Fibroblast of the conjunctiva (primary cell): Measurements from ENCODE around the gene IFNAR1.

Source experiments
- DNase-seq: peaks from one replicate; pipeline ENCODE4 v3.0.0-alpha.2; 2010; ENCODE audit warnings: low read depth

The IFNAR1 gene

DNA sequence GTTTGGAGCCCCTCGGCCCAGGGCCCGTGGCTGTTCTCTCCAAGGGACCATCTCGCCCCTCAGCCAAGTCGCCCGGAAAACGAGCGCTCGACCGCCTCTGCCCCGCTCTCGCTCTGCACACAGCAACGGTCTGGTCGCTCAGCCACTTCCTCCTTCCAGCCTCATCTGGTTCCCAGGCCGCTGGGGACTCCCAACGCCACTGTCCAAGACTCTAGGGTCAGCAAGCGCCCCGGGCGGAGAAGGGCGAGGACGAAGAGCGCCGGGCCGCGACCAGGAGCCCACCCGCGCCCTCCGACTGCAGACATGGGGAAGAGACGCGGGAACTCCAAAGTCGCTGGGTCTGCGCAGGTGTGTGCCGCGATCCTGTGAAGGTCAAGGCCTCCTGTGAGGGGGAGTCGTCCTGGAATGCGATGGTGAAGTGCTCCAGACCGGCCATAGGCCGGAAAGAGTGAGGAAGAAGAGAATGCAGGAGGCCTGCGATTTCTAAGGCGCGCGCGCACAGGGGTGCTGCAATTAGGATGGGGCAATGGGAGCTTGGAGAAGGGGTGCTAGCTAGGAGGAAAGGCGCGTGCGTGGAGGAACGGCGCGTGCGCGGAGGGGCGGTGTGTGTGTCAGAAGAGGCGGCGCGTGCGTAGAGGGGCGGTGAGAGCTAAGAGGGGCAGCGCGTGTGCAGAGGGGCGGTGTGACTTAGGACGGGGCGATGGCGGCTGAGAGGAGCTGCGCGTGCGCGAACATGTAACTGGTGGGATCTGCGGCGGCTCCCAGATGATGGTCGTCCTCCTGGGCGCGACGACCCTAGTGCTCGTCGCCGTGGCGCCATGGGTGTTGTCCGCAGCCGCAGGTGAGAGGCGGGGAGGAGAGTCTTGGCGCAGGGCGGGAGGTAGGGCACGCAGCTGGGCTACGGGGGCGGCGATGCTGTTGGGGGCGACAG, at the start of gene IFNAR1:
Gene IFNAR1, plus strand, starts transcription at position 680 of the 931 bp plus-strand sequence. Its CDS starts 86 bp downstream, at position 766.
- DNase-seq: peak; percentile 98

GRCh38 chr21:33278721-33279120, 46.0 kb upstream of the IFNAR1 start:
- peak; percentile 27 for DNase-seq

DNA sequence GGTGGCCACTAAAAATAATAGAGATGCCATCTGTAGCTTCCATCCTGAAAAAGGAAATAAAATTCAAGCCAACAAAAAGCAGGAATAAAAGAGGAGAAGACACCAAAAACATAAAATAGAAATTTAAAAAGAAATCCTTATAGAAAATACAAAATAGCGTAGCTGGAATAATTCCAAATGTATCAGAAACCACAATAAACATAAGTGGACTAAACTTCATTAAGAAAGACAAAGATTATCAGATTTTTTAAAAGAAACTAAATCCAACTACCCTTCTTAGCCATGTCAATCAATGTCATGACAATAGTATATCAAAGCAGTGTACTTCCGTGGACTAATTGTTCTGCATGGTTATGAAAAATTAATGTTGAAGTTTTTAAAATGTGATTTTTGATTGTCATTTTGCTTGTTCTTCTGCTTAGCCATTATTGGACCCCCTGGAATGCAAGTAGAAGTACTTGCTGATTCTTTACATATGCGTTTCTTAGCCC, 45.4 kb upstream of the IFNAR1 start:
- DNase-seq: no peak

GRCh38 chr21:33281096-33281652, 43.6 kb upstream of the IFNAR1 start:
- DNase-seq: no peak

GRCh38 chr21:33283203-33283602, 41.6 kb upstream of the IFNAR1 start:
- DNase-seq: no peak

DNA sequence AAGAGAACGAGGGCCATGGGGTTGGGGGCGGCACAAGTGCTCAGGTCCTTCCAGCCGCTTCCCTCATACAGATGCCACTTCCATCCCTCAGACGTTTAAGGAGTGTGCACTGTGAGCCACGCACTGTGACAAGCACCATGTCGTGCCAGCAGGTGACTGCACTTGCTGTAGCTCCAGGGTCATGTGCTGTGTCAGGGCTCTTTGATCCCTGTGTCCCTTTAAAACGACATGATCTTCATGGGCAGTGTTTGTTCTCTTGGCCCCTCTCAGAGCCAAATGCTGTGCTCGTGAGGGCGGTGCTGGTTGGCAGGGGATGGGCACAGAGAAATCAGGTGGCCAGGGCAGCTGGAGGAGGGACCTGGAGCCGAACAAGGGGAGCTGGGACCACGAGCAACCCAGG, 38.7 kb upstream of the IFNAR1 start:
- DNase-seq: no peak

GRCh38 chr21:33286600-33287456, 37.9 kb upstream of the IFNAR1 start:
- DNase-seq: peak; percentile 82

DNA sequence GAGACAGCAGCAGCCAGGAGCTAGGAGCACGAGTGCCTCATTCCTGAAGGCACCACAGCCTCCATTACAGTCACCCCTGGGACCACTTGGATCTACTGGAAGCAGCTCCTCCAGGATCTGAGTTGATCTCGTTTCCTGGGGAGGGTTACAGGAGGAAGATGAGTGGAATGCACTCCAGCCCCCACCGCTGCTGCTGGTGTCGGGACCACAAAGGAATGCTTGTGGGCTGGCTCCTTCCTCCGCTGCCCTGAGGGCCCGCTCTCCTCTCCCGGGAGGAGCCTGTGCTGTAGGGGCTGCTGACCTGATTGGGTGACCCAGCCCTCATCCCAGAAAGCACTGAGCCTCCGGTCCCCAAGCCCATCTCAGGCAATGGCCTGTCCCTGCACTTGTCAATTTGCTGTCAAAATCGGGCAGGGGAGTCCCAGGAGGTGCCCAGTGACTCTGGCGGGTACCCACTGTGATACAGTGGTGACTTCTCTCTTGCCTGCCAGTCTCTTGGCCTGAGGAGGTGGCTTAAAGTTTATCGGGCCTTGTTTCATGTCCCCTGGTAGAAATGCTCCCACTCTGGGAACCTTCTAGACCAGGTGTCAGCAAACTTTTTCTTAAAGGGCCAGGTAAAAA, 35.5 kb upstream of the IFNAR1 start:
- DNase-seq: no peak

DNA sequence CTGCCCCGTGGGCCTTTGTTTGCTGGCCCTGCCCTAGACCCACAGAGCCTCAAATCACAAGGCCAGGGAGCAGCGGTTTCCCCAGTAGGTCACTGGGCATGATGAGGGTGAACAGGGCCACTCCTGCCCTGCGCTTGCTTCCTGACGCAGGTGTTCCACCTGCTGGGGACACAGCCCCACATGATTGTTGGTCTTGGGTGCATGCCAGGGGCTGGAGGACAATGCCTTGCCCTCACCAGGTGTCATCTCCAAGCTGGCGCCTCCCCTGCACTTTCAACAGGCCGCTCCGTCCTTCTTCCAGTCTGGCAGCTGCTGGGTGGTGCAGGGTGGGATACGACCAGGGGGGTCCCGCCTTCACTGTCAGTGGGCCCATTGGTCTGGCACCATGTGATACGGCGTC, 34.3 kb upstream of the IFNAR1 start:
- no peak for DNase-seq

DNA sequence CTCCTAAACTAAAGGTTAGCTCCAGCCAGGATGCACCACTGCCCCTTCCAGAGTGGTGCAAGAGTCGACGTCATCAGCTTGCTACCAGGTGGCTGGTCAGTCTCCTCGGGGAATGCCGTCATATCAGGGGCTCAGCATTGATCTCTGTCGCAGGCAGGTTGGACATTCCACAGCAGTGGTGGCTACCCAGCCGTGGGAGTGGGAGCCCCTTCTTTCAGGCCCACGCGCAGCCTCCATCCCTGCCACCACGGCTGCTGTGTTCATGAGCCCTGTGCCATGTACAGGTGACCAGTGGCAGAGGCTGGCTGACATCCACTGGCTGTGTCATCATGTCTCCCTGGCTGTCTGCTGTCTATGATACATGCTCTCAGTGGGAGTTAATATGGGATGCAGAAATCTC, 33.1 kb upstream of the IFNAR1 start:
- DNase-seq: no peak

DNA sequence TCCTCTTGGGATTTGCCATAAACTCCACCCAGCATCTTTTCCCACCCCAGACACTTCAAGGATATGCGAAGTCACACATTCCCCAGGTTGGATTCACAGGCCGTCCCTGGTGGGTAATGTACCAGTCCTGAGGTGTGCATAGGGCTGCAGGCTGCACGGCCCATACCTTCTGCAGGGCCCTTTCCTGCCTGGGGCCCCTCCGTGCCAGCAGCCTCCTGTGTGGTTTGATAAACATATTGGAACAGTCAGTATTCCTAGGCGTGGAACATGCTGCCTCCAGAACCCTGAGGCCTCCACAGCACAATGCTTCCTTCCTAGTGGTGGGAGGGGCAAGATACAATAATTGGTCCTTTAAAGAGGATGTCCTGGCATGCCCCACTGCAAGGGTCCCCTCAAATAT, 32.0 kb upstream of the IFNAR1 start:
- no peak for DNase-seq

DNA sequence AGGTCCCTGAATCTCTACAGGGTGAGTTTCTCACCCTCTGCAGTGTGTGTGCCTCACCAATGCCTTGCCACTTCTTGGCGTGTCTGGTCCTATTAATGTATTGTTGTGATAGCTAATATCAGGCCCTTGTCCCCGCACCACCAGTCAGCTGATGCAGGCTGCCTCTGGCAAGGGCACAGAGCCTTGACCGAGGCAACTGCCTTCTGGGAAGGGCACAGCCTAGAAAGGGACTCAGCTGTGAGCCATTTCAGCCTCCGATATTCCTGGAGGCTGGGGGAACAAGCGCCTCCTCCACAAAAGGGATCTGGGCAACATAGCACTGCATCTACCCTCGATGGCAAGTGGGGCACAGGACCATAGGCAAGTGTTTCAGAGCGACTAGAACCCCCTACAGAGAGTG, 31.6 kb upstream of the IFNAR1 start:
- DNase-seq: no peak

DNA sequence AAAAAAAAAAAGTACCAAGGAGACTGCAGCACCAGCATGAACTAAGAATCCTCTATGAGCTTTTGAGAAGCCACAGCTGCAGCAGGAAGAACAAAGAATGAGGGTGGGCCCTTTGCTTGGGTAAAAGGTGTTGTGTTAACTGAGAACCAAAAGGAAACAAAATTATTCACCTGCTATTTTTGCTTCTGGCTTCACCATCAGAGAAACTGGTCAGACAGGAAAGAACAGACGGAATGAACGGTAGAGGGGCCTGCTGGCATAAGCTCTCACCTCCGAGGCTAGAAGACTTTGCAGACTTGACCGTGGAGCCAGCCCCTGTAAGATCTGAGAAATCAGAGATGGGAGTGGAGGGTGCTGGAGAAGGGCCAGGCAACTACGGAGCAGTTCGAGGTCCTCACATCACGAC, 31.0 kb upstream of the IFNAR1 start:
- DNase-seq: no peak

DNA sequence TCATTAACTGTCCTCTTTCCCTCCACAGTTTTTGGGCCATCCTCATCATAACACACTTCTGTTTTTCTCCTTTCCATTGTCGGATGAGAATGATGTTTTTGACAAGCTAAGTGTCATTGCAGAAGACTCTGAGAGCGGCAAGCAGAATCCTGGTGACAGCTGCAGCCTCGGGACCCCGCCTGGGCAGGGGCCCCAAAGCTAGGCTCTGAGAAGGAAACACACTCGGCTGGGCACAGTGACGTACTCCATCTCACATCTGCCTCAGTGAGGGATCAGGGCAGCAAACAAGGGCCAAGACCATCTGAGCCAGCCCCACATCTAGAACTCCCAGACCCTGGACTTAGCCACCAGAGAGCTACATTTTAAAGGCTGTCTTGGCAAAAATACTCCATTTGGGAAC, 28.6 kb upstream of the IFNAR1 start:
- DNase-seq: no peak

DNA sequence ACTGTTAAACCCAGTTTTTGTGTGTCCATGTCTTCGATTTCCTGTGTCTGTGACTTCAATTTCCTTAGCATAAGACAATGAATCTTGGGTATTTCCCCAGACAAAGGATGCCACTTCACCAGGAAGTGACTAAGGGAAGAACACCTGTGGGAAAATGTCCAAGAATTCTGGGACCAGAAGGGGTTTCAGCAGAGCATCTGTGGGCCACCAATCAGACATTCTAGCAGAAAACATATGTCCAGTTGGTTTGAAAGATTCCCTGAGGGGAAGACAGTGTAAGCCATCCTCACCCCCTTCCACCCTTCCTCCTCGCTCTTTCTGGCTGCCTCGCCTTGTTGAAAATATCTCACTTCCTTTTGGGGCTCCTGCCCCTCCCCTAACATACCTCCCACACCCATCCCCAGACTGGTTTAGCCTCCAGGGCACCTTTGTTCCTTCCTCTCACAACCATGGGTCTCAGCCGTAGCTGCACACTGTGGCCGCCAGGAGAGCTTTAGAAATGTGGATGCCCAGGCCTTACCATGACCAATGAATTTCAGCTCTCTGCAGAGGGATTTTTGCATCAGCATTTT, 25.5 kb upstream of the IFNAR1 start:
- no peak for DNase-seq

GRCh38 chr21:33300701-33301631, 23.8 kb upstream of the IFNAR1 start:
- no peak for DNase-seq

GRCh38 chr21:33301632-33302002, 23.2 kb upstream of the IFNAR1 start:
- no peak for DNase-seq

GRCh38 chr21:33302055-33302454, 22.7 kb upstream of the IFNAR1 start:
- no peak for DNase-seq

DNA sequence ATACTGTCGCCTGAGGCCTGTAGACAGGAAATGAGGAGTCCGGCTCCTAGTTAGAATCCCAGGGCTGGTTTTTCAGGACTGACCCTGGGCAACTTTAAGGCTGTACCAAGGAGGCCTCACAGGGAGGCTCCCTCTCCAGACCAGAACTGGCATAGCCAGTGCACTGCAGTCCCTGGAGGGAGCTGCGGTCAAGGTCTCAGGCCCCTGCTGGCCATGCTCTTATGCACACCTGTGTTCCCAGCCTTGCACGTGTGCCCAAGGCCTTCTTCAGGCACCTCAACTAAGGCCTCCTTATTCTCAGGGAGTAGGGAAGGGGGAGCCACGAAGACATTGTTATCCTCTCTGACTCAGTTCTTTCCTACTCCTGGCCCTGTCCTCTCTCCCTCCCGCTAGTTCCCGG, 22.0 kb upstream of the IFNAR1 start:
- DNase-seq: no peak

GRCh38 chr21:33305344-33305671, 19.5 kb upstream of the IFNAR1 start:
- DNase-seq: no peak

- no peak for DNase-seq
Measured at GRCh38 chr21:33305938-33306337, 18.8 kb upstream of the IFNAR1 start.
